Measurements from ENCODE around the gene LRIT1. TPM values are rescaled to one million over a fixed set of nuclear protein-coding genes. Genes with fewer than 3 reads are reported as not detected.

The LRIT1 gene
- total RNA-seq, 2 experiments from 2014 or later = not detected

DNA sequence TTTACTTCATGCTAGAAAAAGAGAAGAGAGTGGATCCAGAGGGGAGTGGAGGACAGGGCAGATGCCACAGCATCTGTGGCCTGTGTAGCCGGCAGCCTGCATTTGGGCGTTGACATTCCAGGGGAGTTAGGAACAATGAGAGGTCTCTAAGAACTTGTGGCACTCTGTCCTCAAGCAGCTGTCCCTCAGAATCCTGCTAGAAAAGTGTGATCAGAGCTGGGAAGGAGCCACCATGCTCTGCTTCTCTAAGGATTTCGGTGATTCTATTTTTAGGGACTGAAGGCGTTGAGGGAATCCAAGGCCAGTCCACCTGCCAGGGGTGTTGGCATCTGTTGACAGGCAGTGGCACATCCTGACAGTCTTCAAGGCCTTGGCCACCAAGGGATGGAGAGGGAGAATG, 23.6 kb downstream of the LRIT1 start:
- no peaks in the 10 kb centered on the region for H3K27me3 Mint-ChIP-seq
- no peak for DNase-seq
- POLR2A ChIA-PET = no interaction called here
- no peak overlapping the region for H3K27ac Mint-ChIP-seq
- no peaks in the 10 kb centered on the region for H3K36me3 Mint-ChIP-seq (ENCODE audit: low read depth)
- H3K4me1 Mint-ChIP-seq = no peaks in the 10 kb centered on the region
- CTCF ChIA-PET = interaction anchor here (1.2 kb wide), 1 partner anchor 70 kb away, joined by 4 read pairs; no protein-coding TSS in a partner anchor
- no peak overlapping the region for H3K4me3 Mint-ChIP-seq
- H3K9me3 Mint-ChIP-seq = peaks cover 6% of the 10 kb centered on the region

DNA sequence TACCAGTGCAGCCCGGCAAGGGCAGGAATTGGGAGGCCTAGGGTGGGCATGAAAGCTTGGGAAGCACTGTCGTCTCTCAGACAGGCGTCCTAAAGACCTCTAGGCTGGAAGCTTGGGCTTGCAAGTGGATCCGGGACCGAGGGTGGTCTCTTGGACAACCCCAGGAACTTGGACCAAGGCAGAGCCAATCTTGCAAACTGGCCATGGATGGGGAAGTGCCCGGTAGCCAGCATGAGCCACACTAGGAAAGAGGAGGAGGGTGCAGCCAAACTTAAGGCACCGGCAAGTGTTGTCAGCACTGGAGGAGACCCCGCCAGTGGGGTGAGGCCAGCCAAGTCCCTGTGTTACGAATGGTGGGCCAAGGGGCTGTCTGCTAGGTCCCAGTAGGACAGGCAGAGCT, 24.5 kb downstream of the LRIT1 start:
- POLR2A ChIA-PET = no interaction called here
- CTCF ChIA-PET = interaction anchor here (1.2 kb wide), 1 partner anchor 69 kb away, joined by 4 read pairs; no protein-coding TSS in a partner anchor
- Mint-ChIP-seq H3K27ac (no peak overlapping the region), H3K27me3 (no peaks in the 10 kb centered on the region), H3K4me1 (no peaks in the 10 kb centered on the region), H3K4me3 (no peak overlapping the region), H3K9me3 (peaks cover 6% of the 10 kb centered on the region), H3K36me3 (ENCODE audit: low read depth) (no peaks in the 10 kb centered on the region)
- DNase-seq = no peak

DNA sequence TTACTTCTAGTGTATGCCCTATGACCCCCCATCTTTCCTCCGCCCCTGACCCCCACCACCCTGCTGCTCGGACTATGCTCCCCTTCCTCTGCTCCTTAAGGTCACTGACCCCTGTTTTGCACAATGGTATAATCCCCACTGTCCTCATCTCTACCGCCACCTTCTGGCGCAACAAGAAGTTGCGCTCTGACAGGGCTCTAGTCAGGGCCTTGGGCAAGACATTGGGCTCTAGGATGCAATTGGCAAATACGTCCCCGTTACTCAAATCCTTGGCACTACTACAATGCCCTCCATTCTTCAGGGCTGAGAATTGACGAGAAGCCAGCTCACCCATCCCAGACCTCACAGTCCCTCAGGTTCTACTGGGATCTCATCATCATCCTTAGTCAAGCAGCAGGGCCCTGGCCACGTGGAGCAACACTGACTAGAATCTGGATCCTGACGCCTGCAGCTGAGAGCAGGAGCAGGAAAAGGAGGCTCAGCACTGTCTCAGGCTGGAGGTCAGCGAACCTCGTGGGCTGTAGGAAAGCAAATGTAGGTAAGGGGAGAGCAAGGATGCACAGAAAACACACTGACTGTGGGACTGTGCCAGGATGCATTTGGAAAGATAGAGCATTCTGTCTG, 26.6 kb downstream of the LRIT1 start:
- ChIA-PET POLR2A (no interaction called here), CTCF (interaction anchor here (0.7 to 6.1 kb wide), 8 partner anchors 8 to 323 kb away, joined by 3 to 40 read pairs (median 4); partner anchors contain the start of gene GHITM)
- Mint-ChIP-seq H3K4me1 (no peaks in the 10 kb centered on the region), H3K27ac (no peak overlapping the region), H3K4me3 (no peak overlapping the region), H3K9me3 (peaks cover 5% of the 10 kb centered on the region), H3K27me3 (no peaks in the 10 kb centered on the region), H3K36me3 (ENCODE audit: low read depth) (no peaks in the 10 kb centered on the region)
- peak; percentile 55 for DNase-seq

DNA sequence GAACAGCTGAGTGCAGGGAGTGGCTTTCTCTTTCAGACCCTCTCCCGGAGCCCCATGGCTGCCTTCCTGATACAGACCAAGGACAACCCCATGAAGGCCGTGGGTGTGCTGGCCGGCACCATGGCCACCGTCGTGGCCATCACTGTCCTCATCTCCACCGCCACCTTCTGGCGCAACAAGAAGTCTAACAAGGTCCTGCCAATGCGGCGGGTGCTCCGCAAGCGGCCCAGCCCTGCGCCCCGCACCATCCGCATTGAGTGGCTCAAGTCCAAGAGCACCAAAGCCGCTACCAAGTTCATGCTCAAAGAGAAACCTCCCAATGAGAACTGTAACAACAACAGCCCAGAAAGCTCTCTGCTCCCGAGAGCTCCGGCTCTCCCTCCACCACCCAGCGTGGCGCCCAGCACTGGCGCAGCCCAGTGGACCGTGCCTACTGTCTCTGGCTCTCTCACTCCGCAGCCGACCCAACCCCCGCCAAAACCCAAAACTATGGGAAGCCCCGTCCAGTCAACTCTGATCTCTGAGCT, 27.2 kb downstream of the LRIT1 start:
- no peaks in the 10 kb centered on the region for H3K27me3 Mint-ChIP-seq
- POLR2A ChIA-PET = no interaction called here

DNA sequence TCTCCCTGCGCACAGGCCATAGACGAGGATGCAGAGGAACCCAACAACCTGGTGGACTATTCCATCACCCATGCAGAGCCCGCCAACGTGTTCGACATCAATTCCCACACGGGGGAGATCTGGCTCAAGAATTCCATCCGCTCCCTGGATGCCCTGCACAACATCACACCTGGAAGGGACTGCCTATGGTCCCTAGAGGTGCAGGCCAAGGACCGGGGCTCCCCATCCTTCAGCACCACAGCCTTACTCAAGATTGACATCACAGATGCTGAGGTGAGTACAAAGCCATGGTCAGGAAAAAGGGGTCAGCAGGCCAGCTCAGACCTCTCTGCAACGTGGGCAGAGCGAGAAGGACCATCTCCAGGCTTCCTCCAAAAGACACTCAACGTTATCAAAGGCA, 28.3 kb downstream of the LRIT1 start:
- Mint-ChIP-seq H3K36me3 (ENCODE audit: low read depth) (no peaks in the 10 kb centered on the region), H3K27me3 (peaks cover 4% of the 10 kb centered on the region), H3K4me3 (no peak overlapping the region), H3K9me3 (no peaks in the 10 kb centered on the region), H3K27ac (no peak overlapping the region), H3K4me1 (no peaks in the 10 kb centered on the region)
- ChIA-PET POLR2A (no interaction called here), CTCF (interaction anchor here (1.7 to 6.1 kb wide), 2 partner anchors 65 to 324 kb away, joined by 4 to 40 read pairs; no protein-coding TSS in a partner anchor)
- no peak for DNase-seq

More for the DNA sequence above, 27.2 kb downstream of the LRIT1 start:
- DNase-seq = no peak
- Mint-ChIP-seq H3K27ac (no peak overlapping the region), H3K4me1 (no peaks in the 10 kb centered on the region), H3K36me3 (ENCODE audit: low read depth) (no peaks in the 10 kb centered on the region), H3K9me3 (no peaks in the 10 kb centered on the region), H3K4me3 (no peak overlapping the region)
- CTCF ChIA-PET = interaction anchor here (0.6 to 6.1 kb wide), 9 partner anchors 8 to 426 kb away, joined by 3 to 40 read pairs (median 4); partner anchors contain the start of gene GHITM

DNA sequence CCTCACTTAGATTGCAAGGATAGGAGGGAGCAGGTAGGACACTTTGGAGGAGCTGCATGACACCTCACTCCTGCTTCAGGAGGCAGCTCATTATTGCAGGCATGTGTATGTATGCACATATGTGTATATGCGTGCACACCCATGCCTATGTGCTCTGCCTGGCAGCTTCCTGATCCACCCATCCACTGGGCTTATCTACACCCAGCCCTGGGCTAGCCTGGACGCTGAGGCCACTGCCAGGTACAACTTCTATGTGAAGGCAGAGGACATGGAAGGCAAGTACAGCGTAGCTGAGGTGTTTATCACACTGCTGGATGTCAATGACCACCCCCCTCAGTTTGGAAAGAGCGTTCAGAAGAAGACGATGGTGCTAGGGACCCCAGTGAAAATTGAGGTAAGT, 29.3 kb downstream of the LRIT1 start:
- Mint-ChIP-seq H3K27ac (no peak overlapping the region), H3K27me3 (peaks cover 7% of the 10 kb centered on the region), H3K36me3 (ENCODE audit: low read depth) (no peaks in the 10 kb centered on the region), H3K4me1 (no peaks in the 10 kb centered on the region), H3K9me3 (no peaks in the 10 kb centered on the region), H3K4me3 (no peak overlapping the region)
- CTCF ChIA-PET = interaction anchor here (6.1 kb wide), 1 partner anchor 64 kb away, joined by 40 read pairs; no protein-coding TSS in a partner anchor
- POLR2A ChIA-PET = no interaction called here
- DNase-seq = no peak

DNA sequence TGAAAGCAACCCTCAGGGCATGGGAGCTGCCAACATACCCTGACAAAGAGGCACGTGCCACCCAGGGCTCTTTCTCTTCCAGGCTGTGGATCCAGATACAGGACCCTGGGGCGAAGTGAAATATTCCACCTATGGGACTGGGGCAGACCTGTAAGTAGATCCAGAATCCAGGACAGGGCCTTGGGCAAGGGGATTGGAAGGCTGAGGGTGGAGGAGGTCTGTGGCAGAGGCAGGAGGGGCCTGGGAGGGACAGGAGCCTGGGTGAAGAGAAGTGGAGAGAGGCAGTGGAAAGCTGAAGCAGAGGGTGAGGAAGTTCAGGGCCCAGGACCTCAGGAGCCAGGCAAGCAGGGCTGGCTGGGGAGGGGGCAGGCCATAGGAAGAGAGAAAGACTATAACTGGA, 29.8 kb downstream of the LRIT1 start:
- Mint-ChIP-seq H3K9me3 (no peaks in the 10 kb centered on the region), H3K27me3 (peaks cover 12% of the 10 kb centered on the region), H3K4me3 (no peak overlapping the region), H3K27ac (no peak overlapping the region), H3K36me3 (ENCODE audit: low read depth) (no peaks in the 10 kb centered on the region), H3K4me1 (no peaks in the 10 kb centered on the region)
- no peak for DNase-seq
- CTCF ChIA-PET = interaction anchor here (6.1 kb wide), 1 partner anchor 63 kb away, joined by 40 read pairs; no protein-coding TSS in a partner anchor
- POLR2A ChIA-PET = no interaction called here

DNA sequence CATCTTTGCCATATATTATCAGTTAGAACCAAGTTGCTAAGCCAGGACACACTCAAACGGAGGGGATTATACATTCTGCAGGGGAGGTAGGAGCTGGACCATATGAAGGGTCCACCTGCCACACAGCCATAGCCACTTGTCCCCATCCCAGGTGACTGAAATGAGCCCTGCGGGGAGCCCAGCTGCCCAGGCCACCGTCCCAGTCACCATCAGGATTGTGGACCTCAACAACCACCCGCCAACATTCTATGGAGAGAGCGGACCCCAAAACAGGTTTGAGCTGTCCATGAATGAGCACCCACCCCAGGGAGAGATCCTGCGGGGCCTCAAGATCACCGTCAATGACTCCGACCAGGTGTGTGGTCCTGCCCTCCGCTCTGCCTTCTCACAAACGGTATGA, 33.3 kb downstream of the LRIT1 start:
- Mint-ChIP-seq H3K27ac (no peak overlapping the region), H3K4me3 (no peak overlapping the region), H3K4me1 (no peaks in the 10 kb centered on the region), H3K9me3 (no peaks in the 10 kb centered on the region), H3K27me3 (peaks cover 12% of the 10 kb centered on the region), H3K36me3 (ENCODE audit: low read depth) (no peaks in the 10 kb centered on the region)
- ChIA-PET POLR2A (interaction anchor here (0.8 kb wide), 1 partner anchor 69 kb away, joined by 4 read pairs; no protein-coding TSS in a partner anchor), CTCF (interaction anchor here (1.2 to 1.7 kb wide), 3 partner anchors 60 to 332 kb away, joined by 3 to 7 read pairs (median 4); no protein-coding TSS in a partner anchor)
- DNase-seq = no peak

DNA sequence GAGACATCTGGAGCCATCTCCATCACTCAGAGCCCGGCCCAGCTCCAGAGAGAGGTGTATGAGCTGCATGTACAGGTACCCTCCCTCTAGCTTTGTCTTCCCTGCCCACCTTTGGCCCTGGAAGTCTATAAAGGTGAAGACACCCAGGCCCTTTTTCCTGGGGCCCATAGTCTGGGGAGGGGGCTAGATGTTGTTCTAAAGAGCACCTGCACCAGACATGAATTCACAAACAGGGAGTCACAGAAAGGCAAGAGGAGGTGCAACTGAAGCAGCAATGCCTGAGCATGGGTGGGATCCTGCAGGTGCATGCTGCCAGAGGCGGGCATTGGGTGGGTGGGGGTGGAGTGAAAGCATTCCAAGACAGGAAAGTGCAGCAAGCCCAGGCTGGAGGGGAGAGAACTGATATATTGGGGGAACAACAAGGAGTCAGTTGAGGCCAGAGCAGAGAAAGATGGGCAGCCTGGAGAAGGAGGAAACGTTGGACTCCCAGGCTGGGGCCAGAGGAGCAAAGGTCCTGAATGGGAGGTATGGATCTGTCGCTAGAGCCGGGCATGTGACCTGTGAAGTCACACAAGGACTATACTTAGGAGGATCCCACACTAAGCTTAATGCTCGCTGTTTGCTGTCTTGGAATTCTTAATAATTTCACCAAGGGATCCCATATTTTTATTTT, 35.4 kb downstream of the LRIT1 start:
- H3K36me3 Mint-ChIP-seq (ENCODE audit: low read depth) = no peaks in the 10 kb centered on the region
- no peaks in the 10 kb centered on the region for H3K9me3 Mint-ChIP-seq
- DNase-seq = no peak
- ChIA-PET CTCF (interaction anchor here (1.2 to 1.7 kb wide), 4 partner anchors 8 to 61 kb away, joined by 3 to 8 read pairs (median 6); no protein-coding TSS in a partner anchor), POLR2A (no interaction called here)
- H3K27me3 Mint-ChIP-seq = peaks cover 12% of the 10 kb centered on the region
- no peak overlapping the region for H3K4me3 Mint-ChIP-seq
- no peaks in the 10 kb centered on the region for H3K4me1 Mint-ChIP-seq
- no peak overlapping the region for H3K27ac Mint-ChIP-seq

DNA sequence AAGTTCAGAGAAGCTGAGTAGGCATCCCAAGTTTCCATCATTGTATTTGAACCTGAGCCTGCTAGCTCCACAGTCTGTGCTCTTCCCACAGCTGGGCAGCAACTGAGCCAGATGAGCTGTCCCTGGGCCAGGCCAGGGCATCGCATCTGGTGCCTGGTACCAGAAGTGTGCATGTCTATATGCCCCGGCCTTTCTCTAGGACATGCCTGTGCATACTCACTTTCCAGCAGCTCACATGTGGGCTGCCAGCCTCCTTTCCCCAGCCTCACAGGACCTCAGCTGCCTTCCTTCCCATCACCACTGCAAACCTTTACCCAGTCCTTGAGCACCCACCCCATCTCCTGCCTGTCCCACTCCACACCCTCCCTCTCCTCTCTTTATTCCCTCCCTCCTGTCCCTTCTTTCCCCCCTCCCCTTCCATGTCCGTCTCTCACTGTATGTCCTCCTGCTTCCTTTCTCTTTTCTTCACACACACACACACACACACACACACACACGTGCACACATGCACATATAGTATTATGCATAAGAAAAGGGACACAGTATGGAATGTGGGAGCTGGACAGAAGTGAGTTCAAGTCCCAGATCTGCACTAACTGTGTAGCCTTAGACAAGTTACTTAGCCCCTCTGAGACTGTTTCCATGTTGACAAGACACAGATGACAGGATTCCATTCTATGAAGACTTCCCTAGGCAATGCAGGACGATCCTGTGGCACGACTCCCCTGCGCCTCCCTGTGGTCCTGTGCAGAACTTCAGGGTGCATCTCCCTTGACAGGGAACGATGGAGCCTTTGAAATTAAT, 36.1 kb downstream of the LRIT1 start:
- POLR2A ChIA-PET = interaction anchor here (1.0 kb wide), 1 partner anchor 13 kb away, joined by 5 read pairs; no protein-coding TSS in a partner anchor
- H3K4me3 Mint-ChIP-seq = no peak overlapping the region
- CTCF ChIA-PET = interaction anchor here (0.9 to 1.5 kb wide), 4 partner anchors 9 to 62 kb away, joined by 3 to 8 read pairs (median 3); no protein-coding TSS in a partner anchor
- H3K4me1 Mint-ChIP-seq = no peaks in the 10 kb centered on the region
- H3K9me3 Mint-ChIP-seq = no peaks in the 10 kb centered on the region
- H3K27me3 Mint-ChIP-seq = peaks cover 12% of the 10 kb centered on the region
- no peaks in the 10 kb centered on the region for H3K36me3 Mint-ChIP-seq (ENCODE audit: low read depth)
- peak; percentile 75 for DNase-seq
- H3K27ac Mint-ChIP-seq = no peak overlapping the region

DNA sequence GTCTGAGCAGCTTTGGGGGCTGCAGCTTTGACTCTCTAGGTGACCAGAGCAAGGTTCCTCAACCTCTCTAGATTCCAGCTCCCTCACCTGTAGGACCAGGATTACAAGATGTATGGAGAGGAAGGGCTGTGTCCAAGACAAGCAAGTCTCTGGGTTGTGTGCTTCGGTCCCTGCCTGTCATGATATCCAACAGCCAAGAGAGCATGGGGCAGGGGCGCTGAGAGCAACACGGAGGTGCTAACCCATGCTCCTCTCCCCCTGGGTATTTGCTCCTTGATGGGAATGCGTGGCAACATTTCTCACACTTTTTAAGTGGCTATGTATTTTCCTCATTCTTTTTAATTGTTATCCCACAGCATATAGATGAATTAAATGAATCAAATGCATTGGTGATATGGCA, 36.7 kb downstream of the LRIT1 start:
- H3K4me1 Mint-ChIP-seq = no peaks in the 10 kb centered on the region
- peaks cover 12% of the 10 kb centered on the region for H3K27me3 Mint-ChIP-seq
- no peak for DNase-seq
- no peaks in the 10 kb centered on the region for H3K9me3 Mint-ChIP-seq
- ChIA-PET POLR2A (interaction anchor here (1.0 kb wide), 1 partner anchor 12 kb away, joined by 5 read pairs; no protein-coding TSS in a partner anchor), CTCF (interaction anchor here (0.9 to 1.5 kb wide), 3 partner anchors 9 to 56 kb away, joined by 3 to 8 read pairs (median 3); no protein-coding TSS in a partner anchor)
- no peaks in the 10 kb centered on the region for H3K36me3 Mint-ChIP-seq (ENCODE audit: low read depth)
- no peak overlapping the region for H3K4me3 Mint-ChIP-seq
- H3K27ac Mint-ChIP-seq = no peak overlapping the region

DNA sequence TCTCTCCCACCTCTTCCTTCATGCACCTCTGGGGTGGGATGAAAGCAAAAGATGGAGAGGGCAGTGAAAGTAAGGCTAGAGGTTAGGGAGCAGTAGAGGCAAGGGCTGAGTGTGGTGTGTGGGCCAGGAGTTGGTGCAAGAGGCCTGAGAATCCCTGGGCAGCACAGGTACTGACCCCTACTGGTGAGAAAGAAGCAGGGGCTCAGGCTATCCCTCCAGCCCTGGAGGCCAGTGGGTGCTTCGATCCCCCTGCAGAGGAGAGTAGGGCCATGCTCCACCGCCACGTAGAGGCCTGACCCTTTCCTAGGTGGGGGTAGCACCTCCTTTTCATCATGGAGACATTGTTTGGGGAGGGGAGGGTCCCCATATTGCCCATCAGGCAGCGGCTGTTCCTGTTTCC, 37.2 kb downstream of the LRIT1 start:
- Mint-ChIP-seq H3K27me3 (peaks cover 12% of the 10 kb centered on the region), H3K36me3 (ENCODE audit: low read depth) (no peaks in the 10 kb centered on the region), H3K4me1 (no peaks in the 10 kb centered on the region), H3K4me3 (no peak overlapping the region), H3K27ac (no peak overlapping the region), H3K9me3 (no peaks in the 10 kb centered on the region)
- CTCF ChIA-PET = no interaction called here
- POLR2A ChIA-PET = no interaction called here
- no peak for DNase-seq

All from activated CD4-positive, alpha-beta memory T cell treated with anti-CD3 and anti-CD28 coated beads, Interleukin-2, amount 10 ng/mL, durations not matched to agents 7 days and 5 days (primary cell).